Stimulated activated CD4-positive, alpha-beta T cell treated with anti-CD3 and anti-CD28 coated beads, Interleukin-12 subunit alpha, Interleukin-12 subunit beta, amount 100 ng/mL, for 4 hours (primary cell): ENCODE data around the gene TESK2.
"Not testable (repeated sequence)": the region's sequence is repeated elsewhere in the genome, so short reads cannot be mapped to it uniquely, and the experiment has no call there.

ENCODE experiments used
- DNase-seq: peaks from one replicate; pipeline ENCODE4 v3.0.0-alpha.2; 2020

TESK2 gene

DNA sequence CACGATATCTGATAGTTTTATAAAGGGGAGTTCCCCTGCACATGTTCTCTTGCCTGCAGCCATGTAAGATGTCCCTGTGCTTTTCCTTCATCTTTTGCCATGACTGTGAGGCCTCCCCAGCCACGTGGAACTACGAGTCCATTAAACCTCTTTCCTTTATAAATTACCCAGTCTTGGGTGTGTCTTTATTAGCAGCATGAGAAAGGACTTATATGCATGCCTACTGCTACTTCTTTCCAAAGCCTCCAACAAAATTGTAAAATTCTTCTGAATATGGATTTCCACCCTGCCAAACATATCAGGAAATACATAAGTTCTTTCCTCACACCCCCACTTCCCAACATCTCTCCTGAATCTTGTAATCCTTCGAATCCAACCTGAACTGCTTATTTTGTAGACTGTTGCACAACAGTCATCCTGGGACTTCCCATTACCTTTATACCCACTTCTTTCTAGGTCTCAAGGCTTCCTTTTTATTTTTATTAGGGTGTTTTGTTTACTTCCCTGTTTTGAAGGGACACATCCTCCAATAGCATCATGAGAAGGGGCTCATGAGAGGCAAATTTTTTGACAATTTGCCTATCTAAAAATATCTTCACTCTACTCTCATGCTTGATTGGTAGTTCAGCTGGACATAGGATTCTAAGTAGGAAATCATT lies 83.2 kb downstream of the TESK2 start:
- DNase-seq, result no peak

- no peak for DNase-seq
These were observed 85.3 kb downstream of the TESK2 start for GRCh38 chr1:45405636-45406035.

DNA sequence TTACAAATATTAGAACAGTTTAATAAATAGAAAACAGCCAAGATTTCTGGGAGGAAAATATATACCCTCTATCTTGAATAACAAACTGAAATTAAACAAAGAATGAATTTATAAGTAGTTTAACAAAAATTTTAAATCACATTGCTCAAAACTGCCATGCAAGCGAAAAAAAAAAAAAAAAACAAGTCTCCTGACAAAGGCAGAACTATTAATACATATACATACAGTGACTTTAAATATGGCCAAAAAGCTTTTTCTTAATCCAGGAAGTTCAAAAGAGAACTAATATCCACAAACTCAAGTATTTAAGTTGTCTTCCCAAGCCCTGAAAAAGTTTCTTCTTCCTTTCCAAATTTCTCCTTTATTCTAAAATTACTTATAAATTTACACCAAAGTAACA lies 87.2 kb downstream of the TESK2 start:
- DNase-seq, result no peak

DNA sequence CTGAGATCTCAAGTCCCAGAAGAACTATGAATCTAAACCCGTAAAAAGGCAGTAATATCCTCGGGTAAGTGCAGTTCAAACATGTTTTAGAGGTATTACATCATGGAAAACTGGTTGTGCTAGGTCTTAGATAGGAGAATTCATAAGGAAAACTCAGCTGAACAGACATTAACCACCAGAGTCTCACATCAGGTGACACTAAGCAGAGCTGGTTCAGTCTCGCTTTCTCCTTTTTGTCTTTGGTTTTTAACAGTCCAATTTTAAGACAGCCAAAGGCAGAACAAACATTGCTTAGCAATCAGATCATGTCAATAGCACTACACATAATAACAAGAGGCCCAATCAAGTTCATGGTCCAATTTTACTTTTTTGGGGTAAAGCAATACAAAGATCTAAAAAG lies 87.7 kb downstream of the TESK2 start:
- no peak for DNase-seq

GRCh38 chr1:45401524-45401923 lies 89.4 kb downstream of the TESK2 start:
- no peak for DNase-seq

GRCh38 chr1:45400049-45400448 lies 90.9 kb downstream of the TESK2 start:
- no peak for DNase-seq

DNA sequence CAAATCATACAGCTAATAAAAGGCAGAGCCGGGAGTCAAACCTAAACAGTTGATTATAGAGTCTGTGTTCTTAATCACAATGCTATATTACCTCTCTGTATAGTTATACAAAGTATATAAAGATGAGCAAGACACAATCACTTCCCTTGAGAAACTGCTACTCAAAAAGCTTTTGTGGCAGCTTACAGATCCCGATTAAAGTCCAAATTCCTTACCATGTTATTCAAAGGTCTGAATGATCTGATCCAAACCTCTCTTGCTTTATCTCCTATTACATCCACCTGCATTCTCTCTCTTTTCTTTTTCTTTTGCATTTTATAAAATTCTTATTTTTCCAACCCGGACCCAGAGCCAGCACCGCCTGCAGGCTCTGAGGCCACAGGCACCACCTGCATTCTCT lies 93.7 kb downstream of the TESK2 start:
- DNase-seq, result no peak

DNA sequence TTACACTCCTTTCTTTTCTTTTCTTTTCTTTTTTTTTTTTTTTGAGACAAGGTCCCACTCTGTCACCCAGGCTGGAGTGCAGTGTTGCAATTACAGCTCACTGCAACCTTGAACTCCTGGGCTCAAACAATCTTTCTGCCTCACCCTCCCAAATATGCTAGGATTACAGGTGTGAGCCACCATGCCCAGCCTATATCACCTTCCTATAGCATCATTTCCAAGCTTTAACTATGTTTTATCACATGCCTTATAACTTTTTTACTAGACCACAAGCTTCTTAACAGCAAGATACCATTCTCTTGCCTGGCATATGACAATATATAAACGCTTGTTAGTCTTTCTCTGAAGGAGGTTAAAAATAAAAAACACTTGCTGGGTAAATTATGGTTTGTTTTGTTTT lies 95.4 kb downstream of the TESK2 start:
- no peak for DNase-seq

GRCh38 chr1:45395051-45395450 lies 95.9 kb downstream of the TESK2 start:
- no peak for DNase-seq

DNA sequence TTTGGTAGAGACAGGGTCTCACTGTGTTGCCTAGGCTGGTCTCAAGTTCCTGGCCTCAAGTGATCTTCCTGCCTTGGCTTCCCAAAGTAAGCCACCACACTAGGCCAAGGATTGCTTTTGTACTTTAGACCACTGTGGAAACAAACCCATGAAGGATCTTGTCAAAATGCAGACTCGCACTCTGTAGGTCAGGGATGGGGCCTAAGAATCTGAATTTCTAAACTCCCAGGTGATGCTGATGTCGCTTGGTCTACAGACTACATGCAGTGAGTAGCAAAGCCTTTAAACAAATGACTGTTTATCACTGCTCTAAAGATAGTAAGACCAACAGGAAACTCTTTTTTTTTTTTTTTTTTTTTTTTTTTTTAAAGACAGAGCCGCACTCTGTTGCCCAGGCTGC lies 96.6 kb downstream of the TESK2 start:
- no peak for DNase-seq

- no peak for DNase-seq
These were observed 97.2 kb downstream of the TESK2 start for GRCh38 chr1:45393718-45394302.

- no peak for DNase-seq
These were observed 104.7 kb downstream of the TESK2 start for GRCh38 chr1:45386219-45386618.

- DNase-seq, result no peak
These were observed 105.7 kb downstream of the TESK2 start for GRCh38 chr1:45385302-45385701.

DNA sequence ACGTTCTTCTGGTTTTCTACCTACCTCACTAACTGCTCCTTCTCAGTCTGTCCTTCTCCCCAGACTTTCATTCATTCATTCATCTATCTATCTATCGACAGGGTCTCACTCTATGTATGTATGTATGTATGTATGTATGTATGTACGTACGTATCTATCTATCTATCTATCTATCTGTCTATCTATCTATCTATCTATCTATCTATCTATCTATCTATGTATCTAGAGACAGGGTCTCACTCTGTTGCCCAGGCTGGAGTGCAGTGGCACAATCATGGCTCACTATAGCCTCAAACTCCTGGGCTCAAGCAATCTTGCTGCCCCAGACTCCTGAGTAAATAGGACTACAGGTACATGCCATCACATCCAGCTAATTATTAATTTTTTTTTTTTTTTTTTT lies 106.8 kb downstream of the TESK2 start:
- DNase-seq, result not testable (repeated sequence)

DNA sequence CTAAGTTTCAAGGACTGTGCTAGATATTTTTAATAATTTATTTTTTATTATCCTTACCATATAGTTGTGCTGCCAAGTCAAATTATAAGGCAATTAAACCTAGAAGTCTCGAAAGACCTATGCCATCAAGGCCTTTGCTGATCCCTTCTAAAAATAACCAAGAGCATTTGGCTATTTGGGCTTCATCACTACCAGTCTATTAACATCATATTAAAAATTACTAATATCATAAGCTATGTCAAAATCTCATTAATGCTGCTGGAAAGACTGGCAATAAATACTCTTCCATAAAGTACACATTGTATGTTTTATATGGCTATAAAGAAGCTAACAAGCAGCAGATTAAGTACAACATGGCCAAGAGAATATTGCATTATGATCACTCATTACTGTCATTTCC lies 107.8 kb downstream of the TESK2 start:
- DNase-seq, result no peak

- DNase-seq, result no peak
These were observed 109.7 kb downstream of the TESK2 start for GRCh38 chr1:45381243-45381642.

DNA sequence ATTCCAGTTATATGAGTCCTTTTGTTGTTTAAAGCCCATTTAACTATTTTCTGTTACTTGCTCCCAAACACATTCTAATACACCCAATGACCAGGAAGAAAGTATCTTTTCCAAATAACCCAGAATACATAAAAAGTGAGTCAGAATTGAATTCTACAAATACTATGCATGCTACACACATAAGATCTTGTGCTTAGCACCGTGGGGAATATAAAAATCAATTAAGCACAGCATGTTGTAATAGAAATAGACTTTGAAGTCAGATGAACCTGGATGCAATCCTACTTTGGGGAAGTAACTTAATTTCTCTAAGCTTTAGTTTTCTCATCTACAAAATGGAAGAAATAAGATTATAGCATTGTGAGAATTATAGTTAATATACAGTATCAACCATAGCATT lies 110.2 kb downstream of the TESK2 start:
- DNase-seq, result no peak

DNA sequence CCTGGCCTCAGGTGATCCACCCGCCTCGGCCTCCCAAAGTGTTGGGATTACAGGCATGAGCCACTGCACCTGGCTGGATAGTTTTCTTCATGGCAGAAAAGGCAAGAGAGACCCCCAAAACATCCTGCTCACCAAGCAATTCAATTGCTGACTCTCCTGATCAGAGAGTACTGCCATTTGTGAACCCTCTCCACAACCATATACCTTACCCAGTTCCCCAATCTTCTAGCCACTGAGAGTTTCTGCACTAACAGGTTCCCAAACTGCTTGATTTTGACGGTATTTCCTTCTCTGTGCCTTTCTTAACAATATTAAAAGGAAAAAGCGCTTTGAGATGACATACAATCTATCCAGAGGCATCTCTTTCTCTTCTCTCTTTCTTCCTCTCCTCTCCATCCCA lies 110.8 kb downstream of the TESK2 start:
- DNase-seq, result no peak

GRCh38 chr1:45379524-45379923 lies 111.4 kb downstream of the TESK2 start:
- DNase-seq, result no peak

DNA sequence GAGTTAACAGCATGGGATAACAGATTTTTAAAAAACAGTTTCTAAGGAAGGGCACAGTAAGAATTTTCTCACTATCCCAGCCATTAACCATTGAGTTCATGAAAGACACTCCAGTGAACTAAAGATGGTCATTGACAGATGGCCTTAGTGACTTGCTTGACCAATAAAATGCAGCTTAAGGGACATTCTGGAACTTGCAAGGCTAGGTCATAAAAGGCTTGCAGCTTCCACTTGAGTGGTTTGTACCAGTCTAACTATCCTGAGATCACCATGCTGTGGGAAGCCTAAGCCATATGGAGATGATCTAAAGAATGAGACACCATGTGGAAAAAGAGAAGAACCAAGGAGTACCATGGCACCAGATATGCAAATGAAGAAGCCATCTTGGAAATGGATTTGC lies 112.8 kb downstream of the TESK2 start:
- DNase-seq, result no peak

DNA sequence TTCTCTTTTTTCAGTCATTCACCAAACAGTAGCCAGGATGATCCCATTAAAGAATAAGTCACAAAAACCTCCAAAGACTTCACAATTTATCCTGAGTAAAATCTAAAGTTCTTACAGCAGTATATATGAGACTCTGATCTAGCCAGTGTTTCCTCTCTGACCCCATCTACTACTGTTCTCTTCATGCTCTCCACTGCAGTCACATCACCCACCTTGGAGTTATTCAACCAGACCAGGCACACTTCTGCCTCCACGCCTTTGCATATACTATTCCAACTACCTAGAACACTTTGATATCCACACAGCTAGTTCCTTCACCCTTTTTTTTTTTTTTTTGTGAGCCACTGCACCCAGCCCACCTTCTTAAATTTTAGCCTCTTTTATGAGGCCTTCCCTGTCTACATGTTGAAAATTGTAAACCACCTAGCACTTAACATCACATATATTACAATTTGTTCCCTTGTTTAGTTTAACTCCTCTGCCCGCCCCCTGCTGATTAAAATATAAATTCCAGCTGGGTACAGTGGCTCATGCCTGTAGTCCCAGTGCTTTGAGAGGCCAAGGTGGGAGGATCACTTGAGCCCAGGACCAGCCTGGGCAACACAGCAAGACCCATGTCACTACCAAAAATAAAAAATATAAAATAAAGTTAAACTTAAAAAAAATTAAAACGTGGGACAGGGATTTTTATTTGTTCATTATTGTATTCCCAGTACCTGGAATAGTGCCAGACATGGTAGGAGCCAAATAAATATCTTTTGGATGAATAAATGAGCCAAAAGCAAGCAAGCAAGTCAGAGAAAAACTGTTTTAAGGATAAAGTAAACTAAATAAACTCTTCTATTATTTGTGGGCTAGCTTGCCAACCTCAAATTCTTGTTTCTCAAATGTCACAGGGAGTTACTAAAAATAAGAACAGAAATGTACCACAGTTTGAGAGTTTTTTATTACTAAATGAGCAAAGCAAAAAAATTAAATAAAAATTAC lies 115.6 kb downstream of the TESK2 start:
- DNase-seq, result no peak

GRCh38 chr1:45373573-45373972 lies 117.4 kb downstream of the TESK2 start:
- no peak for DNase-seq

DNA sequence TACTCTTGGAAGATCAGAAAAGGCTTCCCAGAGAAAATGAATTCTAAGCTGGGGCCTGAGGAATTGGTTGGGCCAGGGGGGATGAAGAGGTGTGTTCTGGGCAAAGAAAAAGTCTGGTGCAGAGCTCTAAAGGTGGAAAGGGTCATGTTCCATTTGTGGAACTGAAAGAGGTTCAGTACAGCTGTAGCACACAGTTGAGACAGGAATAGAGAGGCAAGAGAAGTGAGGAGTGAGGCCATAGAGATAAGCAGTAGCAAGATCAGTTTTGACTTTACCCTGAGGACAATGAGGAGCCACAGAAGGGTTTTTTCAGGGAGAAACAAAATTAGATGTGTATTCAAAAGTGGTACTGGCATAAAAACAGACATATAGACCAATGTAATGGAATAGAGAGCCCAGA lies 120.4 kb downstream of the TESK2 start:
- no peak for DNase-seq

DNA sequence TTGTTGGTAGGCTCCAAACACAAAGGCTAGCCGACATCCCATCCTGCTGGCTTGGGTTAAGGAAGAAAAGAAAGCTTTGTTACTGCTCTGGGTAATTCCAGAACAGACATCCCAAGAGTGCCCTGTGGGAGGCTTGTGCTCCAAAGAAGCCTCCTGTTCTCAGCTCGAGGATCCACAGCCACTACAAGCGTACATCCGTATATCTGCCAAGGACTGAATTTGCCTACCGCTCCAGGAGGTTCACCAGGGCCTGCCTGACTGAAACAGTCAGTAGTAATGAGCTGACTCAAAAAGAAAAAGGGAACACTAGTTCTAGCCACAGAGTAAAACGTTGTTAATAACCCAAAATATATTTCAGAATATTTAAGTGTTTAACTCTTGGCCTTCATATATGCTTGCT lies 125.9 kb downstream of the TESK2 start:
- no peak for DNase-seq
